Measurements from ENCODE around the gene SPANXC.
"Not testable (repeated sequence)": the region's sequence is repeated elsewhere in the genome, so short reads cannot be mapped to it uniquely, and the experiment has no call there.

The SPANXC gene

GRCh38 chrX:141242417-141242816, at the start of gene SPANXC:
Gene SPANXC (minus strand): TSS chrX:141242517. CDS start chrX:141242457, 60 bp downstream.
- DNase-seq = not testable (repeated sequence)

GRCh38 chrX:141279476-141279875, 37.2 kb upstream of the SPANXC start:
- DNase-seq = no peak

DNA sequence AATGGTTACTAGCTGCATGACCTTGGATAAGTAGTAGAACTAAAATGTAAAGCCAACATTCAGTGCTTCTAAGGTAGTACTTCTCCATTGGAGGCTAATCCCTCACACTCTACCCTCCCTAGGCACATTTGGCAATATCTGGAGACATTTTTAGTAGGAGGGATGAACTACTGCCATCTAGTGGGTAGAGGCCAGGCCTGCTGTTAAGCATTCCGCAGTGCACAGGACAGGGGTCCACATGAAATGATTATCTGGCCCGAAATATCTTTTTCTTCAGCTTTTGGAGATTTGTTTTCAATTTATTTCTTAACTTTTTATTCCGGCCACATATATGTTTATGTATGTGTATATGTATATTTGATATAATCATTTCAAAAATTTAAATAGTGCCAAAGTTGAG, 36.0 kb upstream of the SPANXC start:
- no peak for DNase-seq

- DNase-seq = no peak
Observed at GRCh38 chrX:141258080-141258479, 15.8 kb upstream of the SPANXC start.

DNA sequence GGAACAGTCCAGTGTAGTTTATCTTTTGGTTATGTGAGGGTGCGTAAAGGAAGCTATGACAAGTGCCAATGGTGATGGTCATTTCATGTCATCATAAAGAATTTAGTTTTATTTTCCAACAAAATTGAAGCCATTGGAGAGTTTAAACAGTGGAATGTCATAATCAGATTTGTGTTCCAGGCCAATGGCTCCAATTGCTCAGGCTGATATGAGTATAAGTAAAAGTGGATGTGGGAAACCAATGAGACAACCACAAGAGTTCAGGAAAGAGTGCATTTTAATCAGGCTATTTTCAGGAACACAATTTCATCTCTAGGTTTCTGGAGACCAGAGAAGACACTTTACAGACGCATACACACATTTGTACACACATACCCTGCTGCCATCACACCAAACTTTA, 20.7 kb downstream of the SPANXC start:
- no peak for DNase-seq

DNA sequence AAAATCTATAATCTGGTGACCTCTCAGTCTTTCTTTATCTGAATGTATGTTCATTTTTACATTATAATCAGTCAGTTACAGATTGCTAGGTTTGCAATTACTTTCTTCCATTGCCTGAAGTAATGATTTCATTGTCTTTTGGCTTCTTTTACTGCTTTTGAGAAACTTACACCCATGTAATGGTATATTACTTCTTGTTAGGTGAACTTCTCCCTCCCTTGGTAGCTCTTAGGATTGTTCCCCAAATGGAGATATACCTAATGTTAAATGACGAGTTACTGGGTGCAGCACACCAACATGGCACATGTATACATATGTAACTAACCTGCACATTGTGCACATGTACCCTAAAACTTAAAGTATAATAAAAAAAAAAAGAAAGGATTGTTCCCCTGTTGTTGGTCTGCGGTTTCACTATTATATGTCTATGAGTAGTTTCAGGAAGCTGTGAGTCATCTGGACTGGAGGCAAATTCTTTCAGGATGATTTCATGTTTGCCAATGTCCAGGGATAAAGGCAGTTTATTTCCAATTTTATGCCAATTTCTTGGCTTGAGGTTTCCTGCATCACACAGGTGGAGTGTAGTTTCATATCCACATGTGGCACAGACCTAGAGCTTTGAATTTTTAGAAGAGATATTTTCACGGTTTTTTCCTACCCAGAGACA, 21.8 kb downstream of the SPANXC start:
- DNase-seq = no peak

DNA sequence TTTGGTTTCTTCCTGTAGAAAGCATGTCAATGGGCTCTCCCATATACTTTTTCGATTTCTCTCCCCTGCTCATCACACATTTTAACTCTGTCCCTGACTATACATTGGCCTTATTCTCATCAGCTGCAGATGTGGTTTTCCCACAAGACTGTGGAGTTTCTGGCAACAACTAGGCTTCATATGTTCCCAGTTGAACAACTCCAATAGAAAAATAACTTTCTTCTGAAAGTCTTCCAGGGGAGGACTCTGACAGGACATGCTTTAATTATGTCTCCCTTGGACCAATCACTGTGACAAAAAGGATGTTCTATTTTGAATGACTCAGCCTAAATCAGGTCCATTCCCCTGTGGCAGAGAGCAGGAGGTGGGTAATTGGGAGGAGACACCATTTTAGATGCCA, 28.1 kb downstream of the SPANXC start:
- no peak for DNase-seq

- DNase-seq = no peak
Observed at GRCh38 chrX:141201962-141202361, 40.4 kb downstream of the SPANXC start.
